Fibroblast of mammary gland (primary cell): ENCODE results near the gene OPHN1.

ENCODE experiments used
- DNase-seq: peaks from one replicate; pipeline ENCODE4 v3.0.0-alpha.2; 2010; ENCODE audit warnings: low read depth
- H3K4me3 ChIP-seq: 2 replicates; pipeline ENCODE4 v1.5.1; 2011; ENCODE audit warnings: low read depth, mild to moderate bottlenecking, low read length, moderate library complexity; ENCODE audit not compliant: control insufficient read depth
- CTCF ChIP-seq: conservative IDR thresholded peaks from 2 replicates; pipeline ENCODE4 v1.5.1; 2011; ENCODE audit warnings: low read depth, low read length, inconsistent platforms; ENCODE audit not compliant: control insufficient read depth, insufficient read depth

Gene OPHN1

GRCh38 chrX:68440940-68441339, 7.6 kb upstream of the OPHN1 start:
- peak; percentile 70 for DNase-seq
- no peak for TF ChIP-seq CTCF

GRCh38 chrX:68440442-68440841, 7.1 kb upstream of the OPHN1 start:
- H3K4me3 ChIP-seq: no peak overlapping the region
- DNase-seq: no peak
- no peak for TF ChIP-seq CTCF

More at GRCh38 chrX:68440940-68441339, 7.6 kb upstream of the OPHN1 start:
- H3K4me3 ChIP-seq: no peak overlapping the region

- TF ChIP-seq CTCF: no peak
- DNase-seq: no peak
- H3K4me3 ChIP-seq: no peak overlapping the region
These were observed 6.0 kb upstream of the OPHN1 start for GRCh38 chrX:68439341-68439740.

GRCh38 chrX:68438575-68438974, 5.3 kb upstream of the OPHN1 start:
- no peak for DNase-seq
- TF ChIP-seq CTCF: no peak
- H3K4me3 ChIP-seq: no peak overlapping the region

- TF ChIP-seq CTCF: no peak
These were observed 645 bp upstream of the OPHN1 start for GRCh38 chrX:68433981-68434299.

DNA sequence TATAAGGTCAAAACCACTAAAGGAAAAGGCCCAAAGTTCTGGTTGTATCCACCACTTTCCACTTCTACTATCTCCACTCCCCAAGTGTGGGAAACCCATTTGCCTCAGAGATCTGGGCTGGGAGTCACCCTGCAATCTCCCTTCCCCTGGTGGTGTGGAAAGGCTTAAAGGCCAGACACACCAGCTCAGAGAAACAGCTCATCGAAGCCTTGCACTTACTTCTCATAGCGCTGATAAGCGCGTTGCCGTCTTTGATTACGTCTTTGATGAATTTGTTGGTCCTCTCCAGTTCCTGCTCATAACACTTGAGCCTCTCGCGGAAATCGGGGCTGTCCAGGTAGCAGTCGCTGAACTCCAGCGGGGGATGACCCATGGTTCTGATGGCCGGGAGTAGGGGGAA, 647 bp downstream of the OPHN1 start:
- peak; percentile 30 for DNase-seq
- no peak for TF ChIP-seq CTCF
- peak overlapping the region; percentile 64 for H3K4me3 ChIP-seq

More at GRCh38 chrX:68433981-68434299, 645 bp upstream of the OPHN1 start:
- DNase-seq: no peak
- H3K4me3 ChIP-seq: peak overlapping the region; percentile 64

DNA sequence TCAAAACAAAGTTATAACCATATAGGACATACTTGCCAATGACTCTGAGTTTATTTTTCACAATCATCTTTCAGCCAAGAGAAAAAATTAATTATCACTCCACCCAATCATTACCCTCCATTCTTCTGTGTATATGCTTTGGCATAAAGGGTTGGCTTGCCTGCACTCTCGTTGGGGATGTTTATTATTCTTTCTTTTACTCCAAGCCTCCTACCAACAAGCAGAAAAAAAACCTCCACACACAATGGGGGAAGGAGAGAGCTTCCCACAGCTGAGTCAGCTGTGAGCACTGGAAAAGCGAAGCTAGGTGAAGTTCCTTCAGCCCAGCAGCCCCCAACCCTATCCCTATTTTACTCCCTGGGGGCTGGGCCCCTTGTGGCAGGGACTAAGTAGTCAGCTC, 1.5 kb downstream of the OPHN1 start:
- DNase-seq: no peak
- H3K4me3 ChIP-seq: no peak overlapping the region
- TF ChIP-seq CTCF: no peak
